HepG2 (cell line): ENCODE measurements around the gene MED25.

Experiments used
- CBFB ChIP-seq: sonication (generic); formaldehyde crosslinking; IDR thresholded peaks from 2 replicates; pipeline ENCODE4 v1.4.0; 2020; ENCODE audit warnings: missing genetic modification reagents
- EZH2 ChIP-seq: conservative IDR thresholded peaks from 2 replicates; pipeline ENCODE4 v1.6.1; 2012; ENCODE audit warnings: mild to moderate bottlenecking, low read depth, low read length, moderate library complexity
- FOXP1 ChIP-seq, 2 experiments: fragments of 450-650 bp in 1 of 2; IDR thresholded peaks; 2 replicates each; pipeline ENCODE4 v1.6.1; 2017 to 2018; ENCODE audit warnings: antibody characterized with exemption in 1 of 2
- HINFP ChIP-seq: sonication (generic); formaldehyde crosslinking; IDR thresholded peaks from 2 replicates; pipeline ENCODE4 v1.4.0; 2020; ENCODE audit warnings: low read depth, mild to moderate bottlenecking, missing genetic modification reagents
- HMGXB4 ChIP-seq, 2 experiments: sonication (generic) in 1 of 2; formaldehyde crosslinking in 1 of 2; IDR thresholded peaks; 2 replicates each; pipeline versions ENCODE4 v1.4.0 to v1.6.1; 2018 to 2020; ENCODE audit warnings: missing genetic modification reagents in 2 of 2, borderline replicate concordance in 1 of 2, low read depth in 1 of 2, mild to moderate bottlenecking in 1 of 2, missing biosample characterization in 1 of 2
- KLF12 ChIP-seq: sonication (generic); formaldehyde crosslinking; IDR thresholded peaks from 2 replicates; pipeline ENCODE4 v1.4.0; 2020; ENCODE audit warnings: missing genetic modification reagents, borderline replicate concordance
- POLR2A ChIP-seq, 2 experiments: IDR thresholded peaks; 2 replicates each; pipeline ENCODE4 v1.6.1; 2011; ENCODE audit warnings: low read depth in 2 of 2, low read length in 2 of 2, mild to moderate bottlenecking in 1 of 2, moderate library complexity in 1 of 2; ENCODE audit not compliant: insufficient read depth in 1 of 2
- RBM39 ChIP-seq: fragments of 200-400 bp; formaldehyde crosslinking; IDR thresholded peaks from one replicate; pipeline ENCODE4 v1.6.1; 2018; ENCODE audit warnings: antibody characterized with exemption, mild to moderate bottlenecking, low read depth, low read length; ENCODE audit not compliant: poor library complexity, severe bottlenecking
- TAF1 ChIP-seq: sonication (generic); formaldehyde crosslinking; IDR thresholded peaks from 2 replicates; pipeline ENCODE4 v1.4.0; 2020; ENCODE audit warnings: missing genetic modification reagents
- ZFP41 ChIP-seq: sonication (generic); formaldehyde crosslinking; IDR thresholded peaks from 2 replicates; pipeline ENCODE4 v1.4.0; 2020; ENCODE audit warnings: mild to moderate bottlenecking, missing genetic modification reagents, borderline replicate concordance
- ZNF3 ChIP-seq: IDR thresholded peaks from 2 replicates; pipeline ENCODE4 v1.7.0; 2017; ENCODE audit warnings: inconsistent platforms
- TF ChIP-seq, protein P1 (sequence below): sonication (generic); formaldehyde crosslinking; IDR thresholded peaks from 2 replicates; pipeline ENCODE4 v1.4.0; 2020; ENCODE audit warnings: missing genetic modification reagents
- TF ChIP-seq, protein P2 (sequence below): sonication (generic); formaldehyde crosslinking; IDR thresholded peaks from 2 replicates; pipeline ENCODE4 v1.5.0; 2020; ENCODE audit warnings: mild to moderate bottlenecking, missing genetic modification reagents, moderate library complexity

DNA sequence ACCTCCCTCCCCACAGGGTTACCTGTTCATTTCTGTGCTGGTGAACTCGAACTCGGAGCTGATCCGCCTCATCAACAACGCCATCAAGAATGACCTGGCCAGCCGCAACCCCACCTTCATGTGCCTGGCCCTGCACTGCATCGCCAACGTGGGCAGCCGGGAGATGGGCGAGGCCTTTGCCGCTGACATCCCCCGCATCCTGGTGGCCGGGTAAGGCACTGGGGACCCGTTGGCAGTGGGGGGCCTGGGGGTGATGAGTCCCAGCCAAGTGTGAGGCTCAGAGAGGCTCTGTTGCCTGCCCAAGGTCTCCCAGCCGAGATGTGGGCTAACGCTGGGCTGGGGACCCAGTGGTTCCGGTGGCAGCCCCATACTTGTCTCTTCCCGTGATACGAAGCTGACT, 35.6 kb upstream of the MED25 start:
- TF ChIP-seq POLR2A (IDR thresholded peaks at IDR 0.05; ENCODE audit: insufficient read depth in 1 of 2, low read depth in 2 of 2, low read length in 2 of 2) (no peak), TAF1 (no peak), HMGXB4 (CRISPR knock-in tag; IDR thresholded peaks at IDR 0.05; ENCODE audit: borderline replicate concordance in 1 of 2, low read depth in 1 of 2) (no peak), FOXP1 (IDR thresholded peaks at IDR 0.05) (no peak), FOXP1 (CRISPR knock-in tag; IDR thresholded peaks at IDR 0.05) (no peak), ZFP41 (CRISPR knock-in tag) (no peak), KLF12 (CRISPR knock-in tag) (no peak), ZNF3 (no peak), EZH2 (no peak), RBM39 (no peak), CBFB (CRISPR knock-in tag) (no peak), HINFP (no peak)
- TF ChIP-seq, protein P1, sequence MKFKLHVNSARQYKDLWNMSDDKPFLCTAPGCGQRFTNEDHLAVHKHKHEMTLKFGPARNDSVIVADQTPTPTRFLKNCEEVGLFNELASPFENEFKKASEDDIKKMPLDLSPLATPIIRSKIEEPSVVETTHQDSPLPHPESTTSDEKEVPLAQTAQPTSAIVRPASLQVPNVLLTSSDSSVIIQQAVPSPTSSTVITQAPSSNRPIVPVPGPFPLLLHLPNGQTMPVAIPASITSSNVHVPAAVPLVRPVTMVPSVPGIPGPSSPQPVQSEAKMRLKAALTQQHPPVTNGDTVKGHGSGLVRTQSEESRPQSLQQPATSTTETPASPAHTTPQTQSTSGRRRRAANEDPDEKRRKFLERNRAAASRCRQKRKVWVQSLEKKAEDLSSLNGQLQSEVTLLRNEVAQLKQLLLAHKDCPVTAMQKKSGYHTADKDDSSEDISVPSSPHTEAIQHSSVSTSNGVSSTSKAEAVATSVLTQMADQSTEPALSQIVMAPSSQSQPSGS (CRISPR knock-in tag): no peak
- TF ChIP-seq, protein P2, sequence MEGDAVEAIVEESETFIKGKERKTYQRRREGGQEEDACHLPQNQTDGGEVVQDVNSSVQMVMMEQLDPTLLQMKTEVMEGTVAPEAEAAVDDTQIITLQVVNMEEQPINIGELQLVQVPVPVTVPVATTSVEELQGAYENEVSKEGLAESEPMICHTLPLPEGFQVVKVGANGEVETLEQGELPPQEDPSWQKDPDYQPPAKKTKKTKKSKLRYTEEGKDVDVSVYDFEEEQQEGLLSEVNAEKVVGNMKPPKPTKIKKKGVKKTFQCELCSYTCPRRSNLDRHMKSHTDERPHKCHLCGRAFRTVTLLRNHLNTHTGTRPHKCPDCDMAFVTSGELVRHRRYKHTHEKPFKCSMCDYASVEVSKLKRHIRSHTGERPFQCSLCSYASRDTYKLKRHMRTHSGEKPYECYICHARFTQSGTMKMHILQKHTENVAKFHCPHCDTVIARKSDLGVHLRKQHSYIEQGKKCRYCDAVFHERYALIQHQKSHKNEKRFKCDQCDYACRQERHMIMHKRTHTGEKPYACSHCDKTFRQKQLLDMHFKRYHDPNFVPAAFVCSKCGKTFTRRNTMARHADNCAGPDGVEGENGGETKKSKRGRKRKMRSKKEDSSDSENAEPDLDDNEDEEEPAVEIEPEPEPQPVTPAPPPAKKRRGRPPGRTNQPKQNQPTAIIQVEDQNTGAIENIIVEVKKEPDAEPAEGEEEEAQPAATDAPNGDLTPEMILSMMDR (CRISPR knock-in tag): no peak
